HS-27A (cell line): Measurements from ENCODE around the gene ST7L.
"Not testable (repeated sequence)": the region's sequence is repeated elsewhere in the genome, so short reads cannot be mapped to it uniquely, and the experiment has no call there.

Experiments used
- DNase-seq: peaks from one replicate; pipeline ENCODE4 v3.0.0-alpha.2; 2012; ENCODE audit warnings: low read depth, missing footprints

The ST7L gene, protein sequence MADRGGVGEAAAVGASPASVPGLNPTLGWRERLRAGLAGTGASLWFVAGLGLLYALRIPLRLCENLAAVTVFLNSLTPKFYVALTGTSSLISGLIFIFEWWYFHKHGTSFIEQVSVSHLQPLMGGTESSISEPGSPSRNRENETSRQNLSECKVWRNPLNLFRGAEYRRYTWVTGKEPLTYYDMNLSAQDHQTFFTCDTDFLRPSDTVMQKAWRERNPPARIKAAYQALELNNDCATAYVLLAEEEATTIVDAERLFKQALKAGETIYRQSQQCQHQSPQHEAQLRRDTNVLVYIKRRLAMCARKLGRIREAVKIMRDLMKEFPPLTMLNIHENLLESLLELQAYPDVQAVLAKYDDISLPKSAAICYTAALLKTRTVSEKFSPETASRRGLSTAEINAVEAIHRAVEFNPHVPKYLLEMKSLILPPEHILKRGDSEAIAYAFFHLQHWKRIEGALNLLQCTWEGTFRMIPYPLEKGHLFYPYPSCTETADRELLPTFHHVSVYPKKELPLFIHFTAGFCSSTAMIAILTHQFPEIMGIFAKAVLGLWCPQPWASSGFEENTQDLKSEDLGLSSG

DNA sequence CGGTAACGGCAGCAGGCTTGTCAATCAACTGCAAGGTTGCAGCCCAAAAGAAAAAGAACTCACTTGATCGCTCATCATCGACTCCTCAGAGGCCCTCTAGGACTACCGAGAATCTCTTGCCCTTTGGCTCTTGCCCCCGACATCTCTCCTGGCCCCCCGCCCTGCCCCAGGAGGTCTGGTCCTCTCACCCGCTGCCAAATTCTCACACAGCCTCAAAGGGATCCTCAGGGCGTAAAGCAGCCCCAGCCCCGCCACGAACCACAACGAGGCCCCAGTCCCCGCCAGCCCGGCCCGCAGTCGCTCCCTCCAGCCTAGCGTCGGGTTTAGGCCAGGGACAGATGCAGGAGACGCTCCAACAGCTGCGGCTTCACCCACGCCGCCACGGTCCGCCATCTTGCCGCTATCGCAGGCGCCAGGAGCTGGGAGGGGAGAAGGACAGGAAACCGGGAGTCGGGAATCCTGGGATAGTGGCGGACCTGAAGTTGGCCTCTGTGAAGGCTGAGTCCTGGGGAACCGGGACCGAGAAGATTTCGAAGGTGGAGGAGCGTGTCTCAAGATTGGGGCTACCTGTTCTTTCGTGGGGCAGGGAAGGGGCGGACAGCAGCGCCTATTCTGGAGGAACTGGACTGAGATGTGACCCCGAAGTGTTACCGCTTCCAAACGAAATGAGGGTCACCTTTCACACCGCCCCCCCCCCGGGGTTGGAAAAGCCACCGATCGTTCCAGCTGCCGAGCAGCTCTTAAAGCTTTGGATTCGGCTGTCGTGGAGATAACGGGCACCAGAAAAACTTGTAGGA, at the start of gene ST7L:
ST7L (minus strand) TSS at position 421 of the 797 bp plus-strand sequence; CDS start at position 393, 28 bp downstream.
- peak; percentile 56 for DNase-seq

DNA sequence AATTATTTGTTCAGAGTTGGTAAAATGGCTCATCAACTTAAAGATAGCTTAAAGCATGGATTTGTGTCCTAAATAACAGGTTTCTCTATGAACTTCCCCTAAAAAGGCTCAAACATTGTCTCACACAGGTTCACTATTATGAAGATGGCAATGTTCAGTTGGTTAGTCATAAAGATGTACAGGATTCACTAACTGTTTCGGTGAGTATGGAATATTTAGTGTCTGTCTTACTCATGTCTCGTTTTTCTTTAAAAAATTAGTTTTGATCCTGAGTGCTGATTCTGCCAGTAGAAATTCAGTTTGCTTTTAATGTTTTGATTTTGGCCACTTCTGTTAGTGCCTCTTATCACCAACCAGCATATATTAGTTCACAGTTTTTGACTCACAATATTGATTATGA, 48.0 kb upstream of the ST7L start:
- no peak for DNase-seq

DNA sequence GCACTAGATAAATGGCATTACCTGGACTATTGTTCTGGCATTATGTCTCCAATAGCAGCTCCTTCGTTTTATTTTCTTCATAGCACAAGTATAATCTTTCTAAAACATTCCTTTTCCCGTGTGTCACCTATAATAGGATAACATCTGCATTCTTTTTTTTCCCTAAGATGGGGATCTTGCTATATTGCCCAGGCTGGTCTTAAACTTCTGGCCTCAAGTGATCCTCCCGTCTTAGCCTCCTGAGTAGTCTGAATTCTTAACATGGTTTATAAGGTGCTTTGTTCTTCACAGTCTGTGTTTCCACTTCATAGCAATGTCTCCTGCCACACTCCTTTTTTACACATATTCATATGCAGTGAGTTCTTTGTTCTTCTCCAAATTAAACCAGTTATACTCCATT, 46.9 kb upstream of the ST7L start:
- DNase-seq = no peak

DNA sequence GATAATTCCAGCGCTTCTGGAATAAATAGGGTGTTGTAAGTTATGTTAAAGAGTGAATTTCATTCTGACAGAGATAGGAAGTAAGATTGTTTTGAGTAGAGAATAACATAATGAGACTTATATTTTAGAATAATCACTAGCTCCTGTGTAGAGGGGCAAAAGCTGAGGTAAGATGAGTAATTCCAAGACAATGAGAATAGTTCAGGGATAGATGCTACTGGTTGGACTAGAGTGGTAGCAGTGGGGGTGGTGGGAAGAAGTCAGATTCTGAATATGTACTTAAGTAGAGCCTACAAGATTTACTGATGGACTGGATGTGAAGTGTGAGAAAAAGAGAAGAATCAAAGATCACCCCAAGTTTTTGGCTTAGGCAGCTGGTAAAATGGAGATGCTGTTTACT, 32.3 kb upstream of the ST7L start:
- DNase-seq = no peak

DNA sequence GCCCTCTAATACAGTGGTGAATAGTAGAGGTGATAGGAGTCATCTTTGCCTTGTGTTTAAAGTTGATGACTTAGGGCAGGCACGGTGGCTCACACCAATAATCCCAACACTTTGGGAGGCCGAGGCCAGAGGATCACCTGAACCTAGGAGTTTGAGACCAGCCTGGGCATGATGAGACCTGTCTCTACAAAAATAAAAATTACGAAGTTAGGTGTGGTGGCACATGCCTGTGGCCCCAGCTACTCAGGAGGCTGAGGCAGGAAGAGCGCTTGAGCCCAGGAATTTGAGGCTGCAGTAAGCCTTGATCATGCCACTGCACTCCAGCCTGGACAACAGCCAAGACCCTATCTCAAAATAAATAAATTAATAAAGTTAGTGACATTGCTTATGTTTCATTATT, 27.3 kb upstream of the ST7L start:
- DNase-seq = no peak

DNA sequence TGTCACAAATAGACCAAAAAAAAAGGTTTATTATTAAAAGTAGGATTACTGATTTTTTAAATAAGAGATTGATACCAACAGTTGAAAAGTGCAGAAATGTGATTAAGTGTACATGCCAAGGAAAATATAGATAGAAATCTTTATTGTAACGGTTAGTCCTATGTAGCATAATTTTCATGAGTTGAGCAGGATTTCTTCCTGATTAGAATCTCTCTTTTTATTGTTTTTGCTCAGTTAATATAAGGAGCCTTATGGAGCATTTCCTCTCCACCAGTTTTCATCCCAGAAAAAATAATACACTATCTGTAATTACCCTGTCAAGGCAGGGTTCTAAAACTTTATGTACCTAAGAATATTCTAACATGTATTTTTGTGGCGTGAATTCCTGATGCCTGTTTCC, 24.1 kb upstream of the ST7L start:
- DNase-seq = no peak

DNA sequence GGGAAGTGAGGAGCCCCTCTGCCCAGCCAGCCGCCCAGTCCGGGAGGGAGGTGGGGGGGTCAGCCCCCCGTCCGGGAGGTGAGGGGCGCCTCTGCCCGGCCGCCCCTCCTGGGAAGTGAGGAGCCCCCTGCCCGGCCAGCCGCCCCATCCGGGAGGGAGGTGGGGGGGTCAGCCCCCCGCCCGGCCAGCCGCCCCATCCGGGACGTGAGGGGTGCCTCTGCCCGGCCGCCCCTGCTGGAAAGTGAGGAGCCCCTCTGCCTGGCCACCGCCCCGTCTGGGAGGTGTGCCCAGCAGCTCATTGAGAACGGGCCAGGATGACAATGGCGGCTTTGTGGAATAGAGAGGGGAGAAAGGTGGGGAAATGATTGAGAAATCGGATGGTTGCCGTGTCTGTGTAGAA, 21.5 kb upstream of the ST7L start:
- not testable (repeated sequence) for DNase-seq

DNA sequence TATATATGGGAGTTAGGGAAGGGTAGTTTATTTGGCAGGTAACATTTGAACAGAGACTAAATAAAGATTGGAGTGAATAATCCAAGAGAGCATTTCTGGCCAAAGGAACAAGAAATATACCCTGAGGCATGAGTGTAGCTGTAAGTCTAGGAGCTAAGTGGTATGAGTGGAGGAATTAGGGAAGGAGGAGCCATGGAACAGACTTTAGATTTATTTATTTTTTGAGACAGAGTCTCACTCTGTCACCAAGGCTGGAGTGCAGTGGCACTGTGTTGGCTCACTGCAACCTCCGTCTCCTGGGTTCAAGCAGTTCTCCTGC, 19.1 kb upstream of the ST7L start:
- DNase-seq = no peak

DNA sequence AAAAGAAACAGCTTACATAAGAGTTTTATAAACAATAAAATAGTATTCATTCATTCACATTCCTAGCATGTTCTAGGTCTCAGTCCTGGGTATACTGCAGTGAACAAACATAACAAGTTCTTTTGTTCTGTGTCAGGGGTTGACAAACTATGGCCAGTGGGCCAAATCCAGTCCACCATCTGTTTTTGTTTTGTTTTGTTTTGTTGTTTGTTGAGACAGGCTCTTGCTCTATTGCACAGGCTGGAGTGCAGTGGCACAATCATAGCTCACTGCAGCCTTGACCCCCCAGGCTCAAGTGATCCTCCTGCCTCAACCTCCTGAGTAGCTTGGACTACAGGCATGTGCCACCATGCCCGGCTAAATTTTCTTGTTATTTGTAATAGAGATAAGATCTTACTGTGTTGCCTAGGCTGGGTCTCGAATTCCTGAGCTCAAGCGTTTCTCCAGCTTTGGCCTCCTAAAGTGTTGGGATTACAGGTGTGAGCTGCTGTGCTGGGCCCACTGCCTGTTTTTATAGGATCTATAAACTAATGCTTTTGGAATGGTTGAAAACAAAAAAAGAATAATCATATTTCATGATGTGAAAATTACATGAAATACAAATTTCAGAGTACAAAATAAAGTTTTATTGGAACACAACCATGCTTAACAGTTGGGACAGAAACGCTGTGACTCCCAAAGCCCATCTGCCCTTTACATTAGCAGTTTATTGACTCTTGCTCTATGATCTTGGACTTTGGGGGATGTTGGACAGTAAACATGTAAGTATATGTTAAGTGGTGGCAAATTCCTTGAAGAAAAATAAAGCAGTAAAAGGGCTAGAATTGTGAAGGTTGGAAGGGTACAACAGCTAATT, 18.5 kb upstream of the ST7L start:
- DNase-seq = no peak

DNA sequence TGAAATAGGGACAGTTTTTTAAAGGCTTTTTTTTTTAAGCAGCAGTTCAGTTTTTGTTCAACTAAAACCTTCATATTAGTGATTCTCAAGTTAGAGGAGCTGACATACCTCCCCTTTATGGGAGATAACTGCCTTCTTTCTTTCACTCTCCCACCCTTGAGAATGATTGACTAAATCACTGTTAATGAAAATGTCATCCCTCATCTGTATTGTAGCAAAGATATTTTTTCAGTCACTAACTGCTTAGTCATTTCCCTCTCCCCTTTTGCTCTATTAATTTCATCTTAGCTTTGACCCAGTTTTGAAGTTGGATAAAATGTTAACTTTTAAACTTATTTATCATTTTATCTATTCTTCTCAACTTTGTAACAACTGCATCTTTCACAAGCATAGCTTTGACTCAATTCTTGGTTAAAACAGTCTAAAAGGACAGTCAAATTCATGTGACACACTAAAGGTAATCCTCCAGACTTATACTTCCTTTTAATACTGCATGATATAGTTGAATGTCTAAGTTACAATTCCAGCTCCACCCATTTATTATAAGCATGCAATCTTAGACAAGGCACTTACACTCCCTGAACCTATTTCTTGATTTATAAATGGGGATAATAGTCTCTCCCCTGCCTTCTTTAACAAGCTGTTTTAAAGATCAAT, 17.8 kb upstream of the ST7L start:
- no peak for DNase-seq

DNA sequence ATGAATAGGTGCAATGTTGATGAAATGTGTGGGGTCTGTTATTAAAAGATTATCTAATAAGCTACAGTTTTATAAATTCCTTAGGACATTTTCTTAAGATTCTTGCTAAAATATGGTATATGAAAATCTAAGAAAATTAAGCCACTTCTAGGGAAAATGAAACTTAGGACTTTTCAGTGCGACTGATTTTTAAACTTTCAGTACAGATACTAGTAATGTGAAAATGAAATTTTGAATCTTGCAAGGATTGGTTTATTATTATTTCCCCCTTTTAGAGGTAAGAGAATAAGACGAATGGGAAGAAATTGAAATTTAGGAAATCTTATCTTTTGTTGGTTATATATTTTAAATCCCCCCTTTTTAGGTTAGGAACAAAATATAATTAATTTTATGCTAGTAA, 17.1 kb upstream of the ST7L start:
- DNase-seq = no peak

DNA sequence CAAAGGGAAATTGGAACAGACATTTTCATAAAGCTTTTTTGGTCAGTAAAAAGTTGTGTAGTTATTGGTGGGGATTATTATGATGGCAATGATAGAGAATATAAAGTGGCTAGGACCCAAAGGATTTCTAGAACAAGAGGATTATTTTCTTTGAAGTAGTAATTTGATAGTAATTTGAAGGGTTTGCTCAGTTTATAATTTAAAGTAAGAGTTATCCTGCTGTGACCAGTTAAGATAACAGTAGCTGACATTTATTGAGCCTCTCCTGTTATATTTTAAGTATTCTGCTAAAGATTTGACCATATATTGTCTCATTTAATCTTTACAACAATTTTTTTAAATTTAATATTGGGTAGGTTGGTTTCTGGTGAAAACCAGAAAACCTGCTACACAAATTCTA, 15.4 kb upstream of the ST7L start:
- DNase-seq = no peak

DNA sequence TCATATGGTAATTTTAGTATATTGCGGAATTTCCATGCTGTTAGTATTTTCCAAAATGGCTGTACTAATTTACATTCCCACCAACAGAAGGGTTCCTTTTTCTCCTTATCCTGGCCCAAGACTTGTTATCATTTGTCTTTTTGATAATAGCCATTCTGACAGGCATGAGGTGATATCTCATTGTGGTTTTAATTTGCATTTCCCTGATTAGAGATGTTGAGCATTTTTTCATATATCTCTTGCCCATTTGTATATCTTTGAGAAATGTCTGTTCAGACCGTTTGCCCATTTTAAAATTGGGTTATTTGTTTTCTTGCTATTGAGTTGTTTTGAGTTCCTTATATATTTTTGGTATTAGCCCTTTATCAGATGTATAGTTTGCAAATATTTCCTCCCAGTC, 14.7 kb upstream of the ST7L start:
- DNase-seq = no peak

DNA sequence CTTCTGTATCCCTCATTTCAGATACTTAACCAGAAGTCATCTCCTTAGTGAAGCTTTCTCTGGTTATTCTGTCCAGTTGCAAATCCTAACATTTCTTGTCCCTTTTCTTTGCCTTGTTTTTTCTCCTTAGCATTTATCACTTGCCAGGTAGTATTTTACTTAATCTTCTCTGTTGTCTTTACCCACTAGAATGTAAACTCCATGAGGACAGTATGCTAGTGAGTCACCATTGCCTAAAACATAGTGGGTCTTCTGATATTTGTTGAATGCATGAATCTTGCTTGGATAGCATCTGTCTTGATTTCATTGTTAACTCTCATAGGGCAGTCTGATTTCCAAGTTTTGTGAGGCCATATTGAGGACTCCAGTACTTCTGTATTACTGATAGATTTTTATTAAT, 10.3 kb upstream of the ST7L start:
- no peak for DNase-seq

DNA sequence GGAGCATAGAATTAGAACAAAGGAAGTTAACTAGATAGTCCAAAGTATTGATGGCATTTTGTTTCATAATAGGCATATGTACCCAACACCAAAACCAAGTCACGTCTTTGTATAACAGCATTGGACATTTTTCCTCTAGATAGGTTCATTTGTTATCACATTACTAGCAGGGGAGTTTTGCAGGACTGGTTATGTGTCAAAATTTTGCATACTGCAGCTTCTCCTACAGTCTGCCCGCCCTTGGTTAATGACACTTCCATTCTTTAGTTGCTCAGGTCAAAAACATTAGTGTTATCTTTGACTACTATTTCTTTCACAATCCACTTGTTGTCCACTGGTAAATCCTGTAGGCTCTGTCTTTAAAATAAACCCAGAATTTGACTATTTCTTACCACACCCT, 9.6 kb upstream of the ST7L start:
- DNase-seq = no peak

DNA sequence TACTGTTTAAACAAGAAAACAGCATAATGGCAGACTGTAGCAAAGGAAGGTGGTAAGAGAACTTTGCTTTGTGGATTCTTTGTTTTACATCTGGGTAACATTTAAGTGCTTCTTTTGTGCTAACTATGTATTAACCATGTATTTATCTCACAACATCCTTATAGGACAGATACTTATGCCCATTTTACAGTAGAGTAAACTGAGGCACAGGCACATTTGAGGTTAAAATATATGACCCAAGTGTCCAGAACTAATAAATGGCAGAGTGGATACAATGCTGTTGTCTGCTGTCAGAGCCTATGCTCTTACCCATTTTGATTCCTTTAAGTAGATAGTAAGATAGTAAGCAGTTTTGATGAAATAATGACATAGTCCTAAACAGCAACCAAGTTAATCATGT, 7.9 kb upstream of the ST7L start:
- DNase-seq = no peak

DNA sequence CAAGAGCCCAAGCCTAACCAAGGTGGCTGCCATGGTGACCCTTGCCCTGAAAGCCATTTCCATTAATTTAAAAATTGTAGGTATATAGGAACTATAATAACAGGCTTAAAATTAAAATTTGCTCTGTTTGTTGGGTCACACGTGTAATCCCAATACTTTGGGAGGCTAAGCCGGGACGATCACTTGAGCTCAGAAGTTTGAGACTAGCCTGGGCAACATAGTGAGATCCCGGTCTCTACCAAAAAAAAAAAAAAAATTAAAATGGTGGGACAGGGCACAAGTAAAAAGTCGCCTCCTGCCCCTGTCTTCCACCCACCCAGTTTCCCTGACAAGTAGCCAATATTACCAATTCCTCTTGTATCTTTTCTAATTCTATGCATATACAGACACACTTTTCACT, 7.3 kb upstream of the ST7L start:
- no peak for DNase-seq

DNA sequence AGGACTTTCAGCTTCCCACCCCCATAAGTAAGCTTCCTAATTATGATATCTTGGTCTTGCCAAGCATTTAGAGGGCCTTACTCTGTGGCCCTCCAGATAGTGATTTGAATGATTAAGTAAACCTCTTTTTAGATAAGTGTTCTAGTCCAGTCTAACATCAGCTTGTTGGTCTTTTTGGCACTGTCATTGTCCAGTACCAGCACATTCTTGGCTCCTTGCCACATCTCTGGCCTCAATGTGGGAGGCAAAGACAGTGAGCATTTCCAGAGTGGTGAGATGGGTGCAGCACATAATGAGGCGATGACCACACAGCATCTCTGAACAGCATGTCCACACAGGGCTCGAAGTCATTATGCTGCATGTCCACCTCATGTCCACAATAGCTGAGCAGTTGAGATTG, 6.8 kb upstream of the ST7L start:
- no peak for DNase-seq

DNA sequence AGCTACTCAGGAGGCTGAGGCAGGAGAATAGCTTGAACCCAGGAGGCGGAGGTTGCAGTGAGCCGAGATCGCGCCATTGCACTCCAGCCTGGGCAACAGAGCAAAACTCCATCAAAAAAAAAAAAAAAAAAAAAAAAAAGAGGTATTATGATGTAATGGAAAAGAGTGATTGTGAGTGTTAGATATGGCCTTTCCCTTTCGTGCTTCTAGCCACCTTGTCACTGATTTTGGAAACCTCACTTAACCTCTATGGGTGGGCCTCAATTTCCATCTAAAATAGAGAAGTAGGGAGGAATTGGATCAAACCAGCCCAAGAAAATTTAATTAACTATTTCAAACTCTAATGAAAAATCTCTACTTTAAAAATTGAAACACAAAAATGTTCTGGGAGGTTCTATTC, 5.6 kb upstream of the ST7L start:
- DNase-seq = not testable (repeated sequence)

DNA sequence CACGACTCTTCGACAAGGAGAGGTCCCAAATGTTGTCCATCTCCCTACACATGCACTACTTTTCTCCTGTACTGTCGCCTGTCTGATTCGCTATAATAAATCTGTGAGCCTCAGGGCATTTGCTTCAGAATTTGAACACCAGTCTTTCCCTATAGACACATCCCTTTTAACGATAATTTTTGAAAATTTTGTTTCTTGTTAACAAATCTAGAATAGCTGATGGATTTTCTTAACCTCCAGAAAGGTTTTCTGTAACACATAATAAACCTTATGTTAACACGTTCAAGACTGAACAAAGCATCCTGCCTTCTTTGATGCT, 1.4 kb upstream of the ST7L start:
- DNase-seq = no peak

DNA sequence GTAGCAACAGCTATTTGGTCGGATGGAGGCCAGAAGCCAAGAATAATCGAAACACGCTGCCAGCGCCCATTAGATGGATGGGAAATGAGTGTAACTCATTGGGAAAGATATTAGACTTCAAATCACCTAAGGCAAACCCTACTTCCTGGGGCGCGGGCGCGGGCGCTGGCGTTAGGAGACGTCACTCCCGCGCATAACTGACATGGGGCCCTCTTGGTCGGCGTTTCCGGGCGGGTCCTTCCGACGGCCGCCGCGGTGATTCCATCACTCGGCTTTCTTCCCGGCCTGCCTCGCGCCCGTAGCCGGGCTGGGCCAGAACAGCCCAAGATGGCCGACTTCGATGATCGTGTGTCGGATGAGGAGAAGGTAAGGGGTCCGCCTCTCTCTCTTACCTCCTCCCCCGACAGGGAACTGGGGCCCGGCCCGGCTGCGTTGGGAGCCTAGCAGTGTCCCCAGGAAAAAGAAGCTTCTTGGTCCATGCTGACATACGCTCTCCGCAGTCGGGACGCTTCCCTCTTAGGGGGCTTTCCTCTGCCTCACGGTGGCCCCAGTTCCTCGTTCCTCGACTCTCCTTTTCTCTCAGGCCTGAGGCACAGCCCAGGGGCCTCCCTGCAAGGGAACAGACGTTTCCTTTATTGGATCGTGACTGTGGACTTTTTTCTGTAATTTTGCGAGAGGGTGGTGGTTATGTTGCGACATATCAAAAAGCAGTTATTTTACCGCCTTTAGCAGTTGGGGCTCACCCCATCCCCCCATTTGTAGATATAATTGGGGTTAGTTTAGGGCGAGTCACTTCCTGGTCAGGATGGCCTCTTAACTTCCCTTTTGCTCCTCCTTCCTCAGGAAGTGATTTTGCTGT, 806 bp upstream of the ST7L start, which contains the start of gene CAPZA1:
CAPZA1 (plus strand) TSS at position 315 of the 859 bp plus-strand sequence; CDS start at position 328, 13 bp downstream.
- DNase-seq = peak; percentile 66
